SHP77 treated with DMSO at 0.1 percent for 48 hours (cell line): ENCODE measurements around the gene CPE.
A peak's percentile ranks its signal among the peaks of the same experiment; 100 is the strongest.
"Not testable (repeated sequence)": the region's sequence is repeated elsewhere in the genome, so short reads cannot be mapped to it uniquely, and the experiment has no call there.

ENCODE experiments used
- DNase-seq: peaks from one replicate; lab custom pipeline; 2025; lab: John Stamatoyannopoulos, UW

Gene CPE

DNA sequence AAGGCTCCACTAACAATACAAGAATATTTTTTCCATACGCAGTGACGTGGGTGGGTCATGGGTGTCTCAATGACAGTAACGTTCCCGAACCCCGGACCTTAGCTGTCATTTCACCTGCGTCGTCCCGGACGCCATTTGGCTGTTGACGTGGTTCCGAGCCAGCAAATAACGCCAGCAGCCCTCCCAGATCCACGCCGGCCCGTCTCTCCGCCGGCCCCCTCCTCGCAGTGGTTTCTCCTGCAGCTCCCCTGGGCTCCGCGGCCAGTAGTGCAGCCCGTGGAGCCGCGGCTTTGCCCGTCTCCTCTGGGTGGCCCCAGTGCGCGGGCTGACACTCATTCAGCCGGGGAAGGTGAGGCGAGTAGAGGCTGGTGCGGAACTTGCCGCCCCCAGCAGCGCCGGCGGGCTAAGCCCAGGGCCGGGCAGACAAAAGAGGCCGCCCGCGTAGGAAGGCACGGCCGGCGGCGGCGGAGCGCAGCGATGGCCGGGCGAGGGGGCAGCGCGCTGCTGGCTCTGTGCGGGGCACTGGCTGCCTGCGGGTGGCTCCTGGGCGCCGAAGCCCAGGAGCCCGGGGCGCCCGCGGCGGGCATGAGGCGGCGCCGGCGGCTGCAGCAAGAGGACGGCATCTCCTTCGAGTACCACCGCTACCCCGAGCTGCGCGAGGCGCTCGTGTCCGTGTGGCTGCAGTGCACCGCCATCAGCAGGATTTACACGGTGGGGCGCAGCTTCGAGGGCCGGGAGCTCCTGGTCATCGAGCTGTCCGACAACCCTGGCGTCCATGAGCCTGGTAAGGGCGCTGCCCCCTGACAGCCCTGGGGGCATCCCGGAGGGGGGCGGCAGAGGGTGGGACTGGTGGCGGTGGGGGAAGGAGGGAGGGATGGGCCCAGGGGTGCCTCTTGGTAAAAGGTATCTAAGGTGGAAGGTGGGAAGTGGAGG, at the start of gene CPE:
Gene CPE (plus strand): TSS at position 264 of the 933 bp plus-strand sequence. CDS start 214 bp downstream, at position 478.
- peak; percentile 65 for DNase-seq

DNA sequence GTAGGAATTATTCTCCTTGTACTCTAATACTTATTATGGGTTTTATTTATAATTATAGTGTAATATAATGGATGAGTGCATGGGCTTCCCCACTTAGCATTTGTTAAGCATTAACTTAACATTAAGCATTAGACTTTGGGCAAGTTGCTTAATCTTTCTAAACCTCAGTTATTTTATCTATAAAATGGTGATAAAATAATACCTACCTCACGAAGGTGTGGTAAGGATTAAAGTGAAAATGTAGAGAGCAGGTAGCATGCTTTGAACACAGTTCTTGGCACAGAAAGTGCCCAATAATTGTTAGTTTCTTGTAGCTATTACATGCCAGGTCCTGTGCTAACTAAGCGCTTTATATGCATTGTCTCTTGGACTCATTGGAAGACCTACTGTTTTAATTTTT, 48.7 kb upstream of the CPE start:
- no peak for DNase-seq

DNA sequence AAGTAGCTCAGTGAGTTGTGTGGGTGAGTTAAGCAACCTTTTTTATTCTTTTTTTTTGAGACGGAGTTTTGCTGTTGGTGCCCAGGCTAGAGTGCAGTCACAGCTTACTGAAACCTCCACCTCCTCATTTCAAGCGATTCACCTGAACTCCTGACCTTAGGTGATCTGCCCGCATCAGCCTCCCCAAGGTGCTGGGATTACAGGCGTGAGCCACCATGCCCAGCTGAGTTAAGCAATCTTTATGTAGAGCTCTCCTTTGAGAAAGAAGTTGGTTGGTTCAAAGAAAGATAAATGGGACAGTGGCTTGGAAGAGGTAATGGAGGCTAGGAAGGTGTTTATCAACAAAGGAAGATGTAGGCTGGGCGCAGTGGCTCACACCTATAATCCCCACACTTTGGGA, 48.1 kb upstream of the CPE start:
- DNase-seq, result no peak

DNA sequence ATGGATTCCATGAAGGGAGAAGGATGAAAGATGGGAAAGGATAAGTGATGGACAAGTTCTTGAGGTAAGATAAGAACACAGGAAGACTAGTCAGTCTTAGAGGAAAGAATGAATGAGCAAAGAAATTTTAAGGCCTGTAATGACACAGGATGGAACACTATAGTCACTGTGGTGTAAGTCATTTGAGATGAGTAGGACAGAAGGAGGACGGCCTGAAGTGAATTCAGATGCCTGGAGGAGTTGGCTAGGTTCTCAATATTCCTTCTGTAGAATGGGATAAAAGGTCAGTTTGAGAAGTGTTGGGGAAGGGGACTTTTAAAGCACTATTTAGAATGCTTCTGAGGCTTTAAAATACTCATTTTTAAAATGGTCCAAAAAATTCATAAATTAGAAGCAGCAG, 47.4 kb upstream of the CPE start:
- no peak for DNase-seq

DNA sequence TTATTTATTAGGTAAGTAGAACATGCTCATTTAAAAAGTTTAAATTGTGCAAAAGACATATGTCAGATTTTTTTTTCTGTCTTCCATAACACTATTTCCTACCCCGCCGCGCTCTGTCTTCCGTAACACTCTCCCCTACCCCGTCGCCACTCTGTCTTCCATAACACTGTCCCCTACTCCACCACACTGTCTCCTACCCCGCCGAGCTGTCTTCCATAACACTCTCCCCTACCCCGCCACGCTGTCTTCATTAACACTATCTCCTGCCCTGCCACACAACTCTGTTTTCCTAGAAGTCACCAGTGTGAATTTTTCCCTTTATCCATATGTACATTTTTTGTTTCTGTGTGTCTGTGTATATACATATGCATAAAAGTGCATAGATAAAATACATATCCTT, 47.0 kb upstream of the CPE start:
- DNase-seq, result no peak

DNA sequence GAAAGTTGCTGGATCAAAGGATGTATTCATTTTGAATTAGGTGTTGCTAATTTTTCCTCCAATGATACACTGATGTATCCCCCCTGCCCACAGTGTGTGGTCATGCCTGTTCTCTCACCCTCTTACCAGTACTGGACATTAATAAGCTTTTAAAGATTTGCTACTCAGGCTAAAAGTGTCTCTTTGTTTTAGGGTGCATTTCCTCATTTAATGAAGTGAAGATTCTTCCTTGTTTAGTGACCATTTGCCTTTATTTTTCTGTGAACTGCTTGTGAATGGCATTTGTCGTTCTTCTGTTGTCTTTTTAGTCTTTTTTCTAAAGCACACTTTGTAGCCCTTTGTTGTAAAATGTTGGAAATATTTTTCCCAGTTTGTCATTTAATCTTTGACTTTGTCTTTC, 46.3 kb upstream of the CPE start:
- no peak for DNase-seq

DNA sequence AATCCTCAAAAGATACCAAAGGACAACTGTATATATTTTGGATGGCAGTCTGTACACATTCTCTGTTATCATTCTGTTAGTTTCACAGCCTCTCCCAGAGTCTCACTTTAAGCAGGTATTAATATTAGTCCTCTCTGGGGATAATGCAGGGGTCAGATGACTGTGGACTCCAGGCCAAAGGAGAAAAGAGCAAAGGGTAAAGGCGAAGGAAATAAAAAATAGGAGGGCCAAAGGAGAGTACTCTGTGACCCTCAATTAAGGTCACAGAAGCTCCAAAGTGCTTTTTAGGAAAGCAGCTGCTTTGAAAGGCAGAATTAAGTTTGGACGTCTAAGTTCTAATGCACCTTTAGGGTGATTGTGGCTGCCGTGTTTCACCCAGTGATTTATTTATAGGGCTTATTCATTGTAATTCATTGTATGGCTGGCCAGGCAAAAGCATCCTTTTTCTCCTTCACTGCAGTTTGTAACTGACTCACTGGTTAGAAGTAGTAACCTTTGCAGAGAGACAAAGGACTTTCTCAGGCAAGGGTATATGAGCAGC, 43.6 kb upstream of the CPE start:
- no peak for DNase-seq

DNA sequence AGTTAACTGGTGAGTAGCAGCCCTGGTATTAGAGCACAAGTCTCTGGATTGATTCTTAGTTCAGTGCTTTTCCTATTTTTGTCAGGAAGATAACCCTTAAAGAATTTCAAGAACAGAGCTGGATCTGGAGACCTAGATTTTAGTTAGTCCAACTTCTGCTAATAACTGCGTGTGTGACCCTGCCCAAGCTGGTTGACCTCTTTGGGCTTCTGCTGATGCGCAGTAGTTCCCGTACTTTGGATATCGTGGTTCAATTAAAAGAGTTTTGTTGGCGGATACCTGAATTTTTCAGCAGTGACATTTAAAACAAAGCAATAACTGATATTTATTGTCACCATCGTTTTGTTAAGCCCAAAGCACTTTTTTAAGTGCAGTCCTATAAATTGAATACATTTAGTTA, 42.1 kb upstream of the CPE start:
- no peak for DNase-seq

DNA sequence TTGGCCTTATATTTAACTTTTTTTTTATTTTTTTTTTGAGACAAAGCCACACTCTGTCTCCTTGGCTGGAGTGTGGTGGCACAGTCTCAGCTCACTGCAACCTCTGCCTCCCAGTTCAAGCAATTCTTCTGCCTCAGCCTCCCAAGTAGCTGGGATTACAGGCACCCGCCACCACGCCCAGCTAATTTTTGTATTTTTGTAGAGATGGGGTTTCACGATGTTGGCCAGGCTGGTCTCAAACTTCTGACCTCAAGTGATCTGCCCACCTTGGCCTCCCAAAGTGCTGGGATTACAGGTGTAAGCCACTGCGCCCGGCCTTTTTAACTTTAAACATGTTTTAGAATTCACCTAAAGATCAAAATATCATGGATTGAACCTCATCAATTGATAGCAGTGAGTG, 36.5 kb upstream of the CPE start:
- DNase-seq, result not testable (repeated sequence)

DNA sequence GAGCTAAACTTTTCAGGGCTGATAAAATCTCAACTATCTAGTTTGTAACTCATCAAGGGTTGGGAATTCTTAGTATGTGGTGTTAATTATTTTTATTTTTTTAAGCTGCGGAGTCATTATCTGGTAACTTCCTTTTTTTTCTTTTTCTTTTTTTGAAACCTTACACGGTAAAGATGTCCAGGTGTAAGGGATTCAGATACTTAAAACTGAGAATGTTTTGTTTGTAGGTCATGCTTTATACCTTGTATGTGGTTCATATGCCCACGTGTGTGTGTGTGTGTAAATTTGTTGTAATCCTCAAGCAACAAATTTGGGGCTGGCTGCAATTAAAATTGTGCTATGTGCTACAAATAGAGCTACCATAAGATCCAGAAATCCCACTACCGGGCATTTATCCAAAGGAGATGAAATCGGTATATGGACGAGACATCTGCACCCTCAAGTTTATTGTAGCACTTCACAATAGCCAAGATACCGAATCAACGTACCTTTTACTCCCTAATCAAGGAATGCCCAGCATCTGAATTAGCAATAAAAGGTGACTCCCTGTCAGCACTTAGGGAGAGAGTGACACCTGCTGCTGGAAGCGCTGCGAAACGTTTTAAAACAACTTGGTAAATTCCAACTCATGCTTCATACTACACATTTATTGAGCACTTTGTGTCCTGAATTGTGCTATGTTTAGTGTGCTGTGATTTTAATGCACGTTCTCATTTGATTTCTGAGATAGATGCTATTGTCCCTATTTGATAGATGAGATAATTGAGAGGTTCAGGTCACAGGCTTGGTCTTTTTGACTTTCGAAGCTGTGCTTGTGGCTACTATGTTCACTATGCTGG, 35.2 kb upstream of the CPE start:
- no peak for DNase-seq

DNA sequence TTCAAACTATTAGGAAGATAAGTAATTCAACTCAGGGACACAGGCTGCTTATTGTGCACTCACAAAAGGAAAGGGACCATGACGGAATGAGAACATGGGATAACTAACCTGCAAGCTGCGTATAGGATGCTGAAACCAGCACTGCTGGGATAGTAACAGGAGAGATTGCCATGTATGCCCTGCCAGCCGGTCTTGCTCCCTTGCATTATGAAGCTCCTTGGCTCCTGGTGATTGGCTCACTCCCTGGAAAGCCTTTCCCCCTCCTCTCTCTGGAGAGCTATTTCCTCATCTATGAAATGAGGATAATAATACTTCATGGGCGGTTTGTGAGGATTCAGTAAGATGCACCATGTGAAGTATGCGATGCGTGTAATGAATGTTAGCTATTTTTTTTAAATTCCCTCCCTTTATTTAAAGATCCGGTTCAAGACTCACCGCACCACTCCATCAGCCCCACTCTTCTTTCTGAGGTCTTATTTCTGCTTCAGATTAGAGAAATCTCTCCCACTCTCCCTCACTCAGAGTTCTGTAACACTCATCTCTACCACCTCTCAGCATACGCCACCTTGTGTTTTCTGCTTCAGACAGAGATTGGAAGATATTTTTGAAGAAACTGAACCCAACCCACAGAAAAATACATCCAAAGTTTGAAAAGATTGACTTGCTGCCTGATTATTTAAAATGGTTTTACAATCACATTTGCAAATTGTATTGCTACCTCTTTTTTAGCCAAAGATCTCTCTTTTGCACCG, 33.0 kb upstream of the CPE start:
- DNase-seq, result no peak

DNA sequence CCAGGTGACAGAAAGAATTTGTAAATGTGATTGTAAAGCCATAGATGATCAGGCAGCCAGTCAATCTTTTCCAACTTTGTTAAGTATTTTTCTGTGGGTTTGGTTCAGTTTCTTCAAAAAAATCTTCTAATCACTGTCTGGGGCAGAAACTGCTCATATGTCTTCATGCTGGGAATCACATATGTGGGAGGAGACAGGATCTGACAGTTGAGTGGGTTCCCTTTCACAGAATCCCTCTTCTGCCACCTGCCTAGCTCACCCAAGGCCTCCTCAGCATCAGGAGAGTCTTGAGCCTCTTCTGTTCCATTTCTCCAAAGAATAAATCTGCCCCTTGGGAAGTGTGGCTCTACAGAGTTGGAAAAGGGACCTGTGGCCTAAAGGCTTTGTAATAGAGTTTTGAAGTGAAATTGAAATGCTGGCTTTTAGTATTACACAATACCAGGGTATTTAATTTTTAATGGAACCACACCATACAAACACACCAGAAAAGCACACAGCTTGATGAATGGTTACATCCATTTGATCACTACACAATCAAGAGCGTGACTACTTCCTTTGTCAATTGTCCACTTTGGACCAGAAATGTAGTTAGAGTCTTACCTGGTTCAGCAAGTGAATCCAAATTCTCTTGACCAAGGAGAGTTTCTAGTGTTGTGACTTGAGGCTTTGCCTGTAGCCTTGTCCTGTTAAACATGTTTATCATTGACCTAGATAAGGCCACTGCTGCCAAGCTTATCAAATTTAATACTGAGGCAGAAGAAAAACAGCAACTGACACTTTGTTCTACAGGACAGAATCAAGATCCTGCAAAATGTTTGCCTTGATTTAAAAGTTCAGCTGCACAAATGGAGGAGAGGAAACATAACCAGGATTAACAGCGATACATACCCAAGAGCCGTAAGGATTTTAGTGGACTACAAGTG, 30.9 kb upstream of the CPE start:
- DNase-seq, result no peak

DNA sequence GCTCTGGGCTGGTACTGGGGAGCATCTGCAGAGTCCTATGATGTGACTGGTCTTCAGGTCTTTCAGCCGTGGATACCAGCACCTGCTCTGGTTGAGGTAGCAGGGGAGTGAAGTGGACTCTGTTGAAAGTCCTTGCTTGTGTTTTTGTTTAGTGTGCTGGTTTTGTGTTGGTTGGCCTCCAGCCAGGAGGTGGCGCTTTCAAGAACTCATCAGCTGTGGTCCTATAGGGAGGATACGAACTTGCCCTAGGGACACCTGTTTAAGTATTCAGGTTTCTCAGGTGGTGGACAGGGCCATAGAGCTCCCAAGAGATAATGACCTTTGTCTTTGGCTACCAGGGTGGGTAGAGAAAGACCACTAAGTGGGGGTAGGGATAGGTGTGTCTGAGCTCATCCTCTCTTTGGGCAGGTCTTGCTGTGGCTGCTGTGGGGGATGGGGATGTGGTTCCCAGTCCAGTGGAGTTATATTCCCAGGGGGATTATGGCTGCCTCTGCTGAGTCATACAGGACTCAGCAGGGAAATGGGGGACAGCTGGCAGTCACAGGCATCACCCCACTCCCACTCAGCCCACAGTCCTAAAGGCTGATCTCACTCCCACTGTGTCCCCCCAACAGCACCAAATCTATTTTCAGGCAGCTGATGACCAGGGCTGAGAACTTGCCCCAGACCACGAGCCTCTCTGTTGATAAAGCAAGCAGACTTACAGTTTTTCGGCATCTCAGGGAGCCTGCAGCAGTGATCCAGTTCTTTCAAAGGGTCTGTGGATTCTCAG, 27.3 kb upstream of the CPE start:
- DNase-seq, result no peak

DNA sequence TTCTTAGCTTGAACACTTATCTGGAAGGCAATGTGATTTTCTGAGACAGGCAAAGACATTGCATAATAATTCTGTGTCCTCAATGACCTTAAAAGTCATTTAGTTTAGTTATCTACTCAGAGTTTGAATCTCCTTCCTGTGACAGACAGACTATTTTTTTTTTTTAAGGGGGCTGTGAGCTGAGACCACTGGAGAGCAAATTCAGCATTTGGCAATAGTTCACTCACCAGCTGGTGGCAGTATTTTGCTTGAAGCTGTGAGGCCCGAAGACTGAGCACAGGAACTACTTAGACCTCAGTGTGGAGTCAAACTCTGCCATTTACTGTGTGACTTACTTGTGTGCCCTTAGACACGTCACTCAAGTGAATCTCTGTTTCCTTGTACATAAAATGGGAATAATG, 22.9 kb upstream of the CPE start:
- DNase-seq, result no peak

DNA sequence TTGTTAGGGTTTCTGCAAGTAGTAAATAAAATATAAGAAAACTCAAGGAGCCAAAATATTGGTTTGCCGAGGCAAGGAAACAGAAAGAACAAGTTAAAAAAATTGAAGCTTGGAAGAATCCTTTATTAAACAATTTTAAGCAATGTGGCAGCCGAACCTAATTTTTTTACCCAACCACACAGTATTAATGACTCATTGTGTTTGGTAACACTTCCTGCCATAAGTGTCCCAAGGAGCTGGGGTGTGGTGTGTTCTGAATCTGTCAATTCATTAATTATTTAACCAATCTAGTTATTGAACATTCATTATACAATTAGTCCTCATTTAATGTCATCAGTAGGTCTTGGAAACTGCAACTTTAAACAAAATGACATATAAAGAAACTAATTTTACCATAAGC, 19.3 kb upstream of the CPE start:
- no peak for DNase-seq

DNA sequence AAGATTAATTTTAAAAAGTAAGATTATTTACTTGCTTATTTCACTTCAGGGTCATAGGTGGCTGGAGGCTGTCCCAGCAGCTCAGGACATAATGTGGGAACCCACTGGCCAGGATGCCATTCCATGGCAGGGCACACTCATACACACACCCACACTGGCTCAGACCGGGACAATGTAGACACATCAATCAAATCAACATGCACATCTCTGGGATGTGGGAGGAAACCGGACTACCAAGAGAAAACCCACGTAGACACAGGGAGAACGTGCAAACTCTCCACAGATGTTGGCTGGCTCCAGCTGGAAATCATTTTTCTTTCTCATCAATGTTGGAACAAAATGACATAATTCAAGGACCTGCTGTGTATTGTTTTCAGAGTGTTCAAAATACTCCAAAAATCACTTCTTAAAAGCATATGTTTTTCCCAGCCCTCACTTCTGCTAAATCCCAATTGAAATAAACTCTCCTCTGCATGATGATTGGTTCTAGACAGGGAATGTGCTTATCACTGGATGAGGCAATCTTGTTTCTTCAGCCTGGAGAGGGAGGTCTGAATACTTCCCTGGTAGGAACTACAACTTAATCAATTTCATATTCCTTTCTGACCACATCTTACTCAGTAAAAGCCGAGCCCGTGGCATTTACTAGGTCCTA, 18.6 kb upstream of the CPE start:
- DNase-seq, result no peak

DNA sequence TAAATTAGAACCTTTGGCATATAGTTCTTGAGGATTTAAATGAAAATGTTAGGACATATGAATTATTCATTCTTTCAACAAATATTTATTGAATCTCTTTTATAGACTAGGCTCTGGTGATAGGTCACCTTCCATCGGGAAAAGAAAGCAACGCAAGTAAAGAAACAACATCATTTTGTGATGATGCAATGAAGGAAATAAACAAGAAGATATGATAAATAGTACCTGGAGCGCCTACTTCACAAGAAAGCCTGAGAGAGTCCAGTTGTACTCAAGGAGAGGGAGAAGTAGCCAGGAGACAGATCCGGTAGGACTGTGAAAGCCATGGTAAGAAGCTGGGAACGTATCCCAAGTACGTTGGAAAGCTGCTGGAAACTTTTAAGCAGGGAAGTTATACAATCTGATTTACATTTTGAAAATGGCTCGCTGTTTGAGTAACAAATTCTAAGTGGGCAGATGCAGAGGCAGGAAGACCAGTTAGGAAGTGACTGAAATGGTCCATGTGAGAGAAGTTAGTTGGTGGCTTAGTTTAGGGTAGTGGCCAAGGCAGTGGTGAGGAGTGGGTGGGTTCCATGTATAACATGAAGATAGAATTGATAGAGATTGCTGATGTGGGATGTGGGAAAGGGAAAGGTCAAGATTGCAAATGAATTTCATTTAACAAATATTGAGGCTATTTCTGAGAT, 17.7 kb upstream of the CPE start:
- no peak for DNase-seq

DNA sequence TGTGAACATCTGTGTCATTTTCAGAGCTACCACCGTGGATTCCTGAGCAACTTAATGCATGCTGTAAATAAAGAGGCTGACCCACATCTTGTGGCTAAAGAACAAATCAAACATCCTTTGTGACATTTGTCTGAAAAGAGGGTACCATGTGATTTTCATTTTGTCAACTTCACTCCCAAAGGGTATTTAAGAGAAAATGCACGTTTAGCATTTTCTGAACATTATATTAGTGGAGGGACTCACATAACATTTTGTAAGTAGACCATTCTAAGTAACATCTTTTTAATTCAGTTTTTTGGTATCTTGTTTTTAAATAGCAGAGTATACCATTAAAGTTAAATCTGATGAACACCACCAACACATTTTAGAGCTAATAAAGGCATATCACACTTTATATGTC, 17.0 kb upstream of the CPE start:
- DNase-seq, result no peak

DNA sequence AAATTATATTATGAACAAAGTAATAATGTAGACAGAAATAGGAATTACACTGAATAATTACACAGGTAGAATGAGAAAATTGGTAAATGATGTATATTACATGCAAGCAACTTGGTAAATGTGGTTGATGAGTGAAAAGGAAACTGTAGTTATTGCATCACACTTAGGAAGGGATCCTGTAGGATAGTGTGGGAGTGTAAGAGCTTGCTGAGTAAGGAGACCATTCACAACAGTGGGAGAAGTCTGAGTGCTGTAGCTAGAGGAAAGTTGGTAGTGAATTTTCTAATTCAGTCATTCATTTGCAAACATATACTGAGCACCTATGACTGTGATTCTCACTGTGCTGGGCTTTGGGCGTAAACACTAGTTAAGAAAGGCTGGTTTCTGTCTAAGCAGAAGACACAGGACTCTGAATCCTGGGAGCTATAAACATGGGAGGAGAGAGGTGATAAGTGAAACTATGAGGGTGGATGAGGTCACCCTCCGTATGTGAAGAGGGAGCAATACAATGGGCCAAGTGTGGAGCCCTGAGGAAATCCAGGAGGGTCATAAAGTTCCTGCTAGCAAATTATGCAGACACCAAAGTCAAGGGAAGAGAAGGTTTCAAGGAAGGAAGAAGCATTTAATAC, 14.2 kb upstream of the CPE start:
- DNase-seq, result no peak
